IPS-NIHi7 (cell line): Measurements from ENCODE around the gene CAMTA1.

Source experiments
- DNase-seq: peaks from one replicate; pipeline ENCODE4 v3.0.0; 2012; ENCODE audit warnings: mixed read lengths; ENCODE audit errors: extremely low spot score

CAMTA1 gene

GRCh38 chr1:7811476-7811875, 1026.2 kb downstream of the CAMTA1 start:
- no peak for DNase-seq

- DNase-seq: no peak
Measured at GRCh38 chr1:7813677-7814373, 1028.6 kb downstream of the CAMTA1 start.
